Transverse colon (tissue), 3 donors: Measurements from ENCODE around the gene RAB19.

Experiments
- CTCF ChIP-seq, 5 experiments: fragments of 200-600 bp in 3 of 5; fragments of 450-650 bp in 2 of 5; sonication (generic) in 3 of 5; IDR thresholded peaks; 1 replicate in 2 of 5; 2 replicates in 3 of 5; pipeline ENCODE4 v1.5.1; 2016 to 2017; ENCODE audit warnings: antibody characterized with exemption in 5 of 5, inconsistent platforms in 3 of 5, mild to moderate bottlenecking in 2 of 5, moderate library complexity in 1 of 5
- EP300 ChIP-seq: sonication (generic); formaldehyde crosslinking; IDR thresholded peaks from one replicate; pipeline ENCODE4 v1.6.1; 2017; ENCODE audit warnings: antibody characterized with exemption, low read depth

GRCh38 chr7:140421521-140421920 lies 17.7 kb downstream of the RAB19 start:
- no peak for TF ChIP-seq EP300
- TF ChIP-seq CTCF (IDR thresholded peaks at IDR 0.05): no peak
